ENCODE measurements around the gene KLC3.
"Not testable (repeated sequence)": the region's sequence is repeated elsewhere in the genome, so short reads cannot be mapped to it uniquely, and the experiment has no call there.

The KLC3 gene

GRCh38 chr19:45340232-45340898, at the start of gene KLC3:
Gene KLC3, plus strand, starts transcription at chr19:45340750. Its CDS starts 4,792 bp downstream, at chr19:45345542.
- DNase-seq (ENCODE audit: low spot score) = peak; percentile 52

GRCh38 chr19:45291834-45292233, 48.7 kb upstream of the KLC3 start:
- DNase-seq (ENCODE audit: low spot score) = no peak

- DNase-seq (ENCODE audit: low spot score) = no peak
These were observed 46.9 kb upstream of the KLC3 start for GRCh38 chr19:45293682-45294081.

- no peak for DNase-seq (ENCODE audit: low spot score)
These were observed 46.1 kb upstream of the KLC3 start for GRCh38 chr19:45294291-45295029.

GRCh38 chr19:45295873-45296272, 44.7 kb upstream of the KLC3 start:
- DNase-seq (ENCODE audit: low spot score) = no peak

GRCh38 chr19:45296355-45296754, 44.2 kb upstream of the KLC3 start:
- no peak for DNase-seq (ENCODE audit: low spot score)

- no peak for DNase-seq (ENCODE audit: low spot score)
These were observed 42.9 kb upstream of the KLC3 start for GRCh38 chr19:45297674-45298073.

- no peak for DNase-seq (ENCODE audit: low spot score)
These were observed 42.3 kb upstream of the KLC3 start for GRCh38 chr19:45298264-45298663.

- no peak for DNase-seq (ENCODE audit: low spot score)
These were observed 40.8 kb upstream of the KLC3 start for GRCh38 chr19:45299719-45300118.

GRCh38 chr19:45302416-45302815, 38.1 kb upstream of the KLC3 start:
- no peak for DNase-seq (ENCODE audit: low spot score)

- DNase-seq (ENCODE audit: low spot score) = no peak
These were observed 37.1 kb upstream of the KLC3 start for GRCh38 chr19:45303269-45304060.

GRCh38 chr19:45304141-45304926, 36.2 kb upstream of the KLC3 start:
- no peak for DNase-seq (ENCODE audit: low spot score)

GRCh38 chr19:45305007-45305406, 35.5 kb upstream of the KLC3 start:
- DNase-seq (ENCODE audit: low spot score) = no peak

GRCh38 chr19:45305421-45305820, 35.1 kb upstream of the KLC3 start:
- no peak for DNase-seq (ENCODE audit: low spot score)

GRCh38 chr19:45306040-45306439, 34.5 kb upstream of the KLC3 start:
- DNase-seq (ENCODE audit: low spot score) = no peak

- DNase-seq (ENCODE audit: low spot score) = no peak
These were observed 34.0 kb upstream of the KLC3 start for GRCh38 chr19:45306518-45307027.

GRCh38 chr19:45307361-45307760, 33.2 kb upstream of the KLC3 start:
- DNase-seq (ENCODE audit: low spot score) = no peak

- DNase-seq (ENCODE audit: low spot score) = not testable (repeated sequence)
These were observed 31.2 kb upstream of the KLC3 start for GRCh38 chr19:45309322-45309721.

GRCh38 chr19:45311621-45312020, 28.9 kb upstream of the KLC3 start:
- DNase-seq (ENCODE audit: low spot score) = no peak

- DNase-seq (ENCODE audit: low spot score) = not testable (repeated sequence)
These were observed 28.3 kb upstream of the KLC3 start for GRCh38 chr19:45312285-45312684.

- no peak for DNase-seq (ENCODE audit: low spot score)
These were observed 25.8 kb upstream of the KLC3 start for GRCh38 chr19:45314708-45315245.

- no peak for DNase-seq (ENCODE audit: low spot score)
These were observed 25.2 kb upstream of the KLC3 start for GRCh38 chr19:45315304-45315703.
